Measurements from ENCODE around the gene CR1. TPM values are rescaled to one million over a fixed set of nuclear protein-coding genes. Genes with fewer than 3 reads are reported as not detected.
"Not testable (repeated sequence)": the region's sequence is repeated elsewhere in the genome, so short reads cannot be mapped to it uniquely, and the experiment has no call there.

Gene CR1
- polyA plus RNA-seq, 2 donors = 0.06 to 0.12 TPM

DNA sequence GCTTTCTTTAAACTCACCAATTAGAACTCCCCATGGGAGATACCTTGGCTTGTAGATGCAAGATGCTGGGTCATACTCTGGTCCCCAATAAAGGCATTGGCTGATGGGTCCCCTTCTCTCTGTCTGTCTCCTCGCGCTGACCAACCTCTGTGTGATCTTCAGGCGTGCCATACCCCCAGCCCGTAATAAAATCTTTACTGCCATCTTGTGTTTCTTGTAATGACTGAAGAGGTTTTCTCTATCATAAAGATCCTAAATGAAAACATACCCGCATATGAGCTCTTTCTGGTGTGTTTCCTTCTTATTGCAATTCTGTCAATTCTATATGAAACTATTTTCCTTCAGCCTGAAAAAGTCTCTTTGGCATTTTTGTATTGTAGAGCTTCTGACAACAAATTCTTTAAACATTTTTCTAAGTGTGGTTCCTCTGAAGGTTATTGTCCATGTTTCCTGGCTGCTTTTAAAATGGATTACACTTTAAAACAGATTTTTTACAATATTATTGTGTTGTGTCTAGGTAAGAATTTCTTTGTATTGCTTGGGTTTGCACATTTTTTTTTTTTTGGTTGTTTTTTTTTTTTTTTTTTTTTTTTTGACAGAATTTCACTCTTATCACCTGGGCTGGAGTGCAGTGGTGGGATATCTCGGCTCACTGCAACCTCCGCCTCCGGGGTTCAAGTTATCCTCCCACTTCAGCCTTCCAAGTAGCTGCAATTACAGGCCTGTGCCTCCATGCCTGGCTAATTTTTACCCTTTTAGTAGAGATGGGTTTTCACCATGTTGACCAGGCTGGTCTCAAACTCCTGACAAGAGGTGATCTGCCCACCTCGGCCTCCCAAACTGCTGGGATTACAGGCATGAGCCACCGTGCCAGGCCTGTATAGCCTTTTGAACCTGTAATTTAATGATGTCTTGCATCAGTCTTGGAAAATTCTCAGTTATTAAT lies 24.7 kb downstream of the CR1 start:
- H3K9me3 ChIP-seq (ENCODE audit: control insufficient read depth in 2 of 2, insufficient read depth in 1 of 2, low read depth in 1 of 2, low read length in 1 of 2); H3K4me1 ChIP-seq (ENCODE audit: control insufficient read depth in 2 of 2, insufficient read depth in 2 of 2, low read length in 1 of 2); H3K4me3 ChIP-seq (ENCODE audit: low read depth in 1 of 2, low read length in 2 of 2); H3K27ac ChIP-seq (ENCODE audit: low read depth in 2 of 2, low read length in 1 of 2); H3K36me3 ChIP-seq (ENCODE audit: control insufficient read depth in 2 of 2, insufficient read depth in 2 of 2, low read length in 1 of 2); H3K27me3 ChIP-seq (ENCODE audit: control insufficient read depth in 1 of 2, insufficient read depth in 2 of 2, low read length in 2 of 2): not testable (repeated sequence)
- WGBS, 2 donors = 87 to 89% methylated on average over 10 of the region's 10 CpGs

DNA sequence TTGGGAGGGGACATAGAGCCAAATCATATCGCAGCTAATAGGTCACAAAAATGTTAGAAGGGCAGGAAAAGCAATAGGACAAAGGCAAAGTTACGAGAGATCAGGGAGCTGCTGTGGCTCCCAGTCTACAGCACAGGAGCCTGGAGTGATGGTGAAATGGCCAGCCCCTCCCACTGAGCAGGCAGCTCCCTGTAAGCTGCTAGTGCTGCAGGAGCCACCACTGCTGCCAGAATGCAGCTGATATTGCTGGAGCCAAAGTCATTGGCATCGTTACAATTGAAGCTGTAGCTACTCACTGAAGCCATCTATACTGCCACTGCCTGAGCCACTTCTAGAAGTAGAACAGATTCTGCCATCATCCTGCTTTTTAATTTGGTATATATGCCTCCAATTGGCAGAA lies 29.3 kb downstream of the CR1 start:
- H3K27ac ChIP-seq (ENCODE audit: low read depth in 2 of 2, low read length in 1 of 2) = not testable (repeated sequence)

GRCh38 chr1:207528401-207528800 lies 32.4 kb downstream of the CR1 start:
- H3K27me3 ChIP-seq (ENCODE audit: control insufficient read depth in 1 of 2, insufficient read depth in 2 of 2, low read length in 2 of 2); H3K4me3 ChIP-seq (ENCODE audit: low read depth in 1 of 2, low read length in 2 of 2); H3K36me3 ChIP-seq (ENCODE audit: control insufficient read depth in 2 of 2, insufficient read depth in 2 of 2, low read length in 1 of 2); H3K4me1 ChIP-seq (ENCODE audit: control insufficient read depth in 2 of 2, insufficient read depth in 2 of 2, low read length in 1 of 2); H3K9me3 ChIP-seq (ENCODE audit: control insufficient read depth in 2 of 2, insufficient read depth in 1 of 2, low read depth in 1 of 2, low read length in 1 of 2); H3K27ac ChIP-seq (ENCODE audit: low read depth in 2 of 2, low read length in 1 of 2): not testable (repeated sequence)
- WGBS, 2 donors = no CpG with 5 or more reads among the region's 1 CpG

More for the DNA sequence above, 29.3 kb downstream of the CR1 start:
- WGBS, 2 donors = 65 to 69% methylated on average over 2 to 3 of the region's 3 CpGs
- H3K4me1 ChIP-seq (ENCODE audit: control insufficient read depth in 2 of 2, insufficient read depth in 2 of 2, low read length in 1 of 2); H3K9me3 ChIP-seq (ENCODE audit: control insufficient read depth in 2 of 2, insufficient read depth in 1 of 2, low read depth in 1 of 2, low read length in 1 of 2); H3K36me3 ChIP-seq (ENCODE audit: control insufficient read depth in 2 of 2, insufficient read depth in 2 of 2, low read length in 1 of 2); H3K27me3 ChIP-seq (ENCODE audit: control insufficient read depth in 1 of 2, insufficient read depth in 2 of 2, low read length in 2 of 2); H3K4me3 ChIP-seq (ENCODE audit: low read depth in 1 of 2, low read length in 2 of 2): not testable (repeated sequence)

- not testable (repeated sequence) for H3K27me3 ChIP-seq (ENCODE audit: control insufficient read depth in 1 of 2, insufficient read depth in 2 of 2, low read length in 2 of 2); H3K9me3 ChIP-seq (ENCODE audit: control insufficient read depth in 2 of 2, insufficient read depth in 1 of 2, low read depth in 1 of 2, low read length in 1 of 2); H3K4me1 ChIP-seq (ENCODE audit: control insufficient read depth in 2 of 2, insufficient read depth in 2 of 2, low read length in 1 of 2); H3K27ac ChIP-seq (ENCODE audit: low read depth in 2 of 2, low read length in 1 of 2); H3K36me3 ChIP-seq (ENCODE audit: control insufficient read depth in 2 of 2, insufficient read depth in 2 of 2, low read length in 1 of 2); H3K4me3 ChIP-seq (ENCODE audit: low read depth in 1 of 2, low read length in 2 of 2)
- no CpG with 5 or more reads among the region's 5 CpGs for WGBS, 2 donors
Observed at GRCh38 chr1:207536263-207536662, 40.3 kb downstream of the CR1 start.

GRCh38 chr1:207546677-207547357 lies 50.9 kb downstream of the CR1 start:
- not testable (repeated sequence) for H3K4me1 ChIP-seq (ENCODE audit: control insufficient read depth in 2 of 2, insufficient read depth in 2 of 2, low read length in 1 of 2); H3K9me3 ChIP-seq (ENCODE audit: control insufficient read depth in 2 of 2, insufficient read depth in 1 of 2, low read depth in 1 of 2, low read length in 1 of 2); H3K27me3 ChIP-seq (ENCODE audit: control insufficient read depth in 1 of 2, insufficient read depth in 2 of 2, low read length in 2 of 2); H3K36me3 ChIP-seq (ENCODE audit: control insufficient read depth in 2 of 2, insufficient read depth in 2 of 2, low read length in 1 of 2); H3K27ac ChIP-seq (ENCODE audit: low read depth in 2 of 2, low read length in 1 of 2); H3K4me3 ChIP-seq (ENCODE audit: low read depth in 1 of 2, low read length in 2 of 2)
- no CpG with 5 or more reads among the region's 5 CpGs for WGBS, 2 donors

- H3K36me3 ChIP-seq (ENCODE audit: control insufficient read depth in 2 of 2, insufficient read depth in 2 of 2, low read length in 1 of 2); H3K4me3 ChIP-seq (ENCODE audit: low read depth in 1 of 2, low read length in 2 of 2); H3K4me1 ChIP-seq (ENCODE audit: control insufficient read depth in 2 of 2, insufficient read depth in 2 of 2, low read length in 1 of 2); H3K27me3 ChIP-seq (ENCODE audit: control insufficient read depth in 1 of 2, insufficient read depth in 2 of 2, low read length in 2 of 2); H3K27ac ChIP-seq (ENCODE audit: low read depth in 2 of 2, low read length in 1 of 2); H3K9me3 ChIP-seq (ENCODE audit: control insufficient read depth in 2 of 2, insufficient read depth in 1 of 2, low read depth in 1 of 2, low read length in 1 of 2): not testable (repeated sequence)
- no CpG with 5 or more reads among the region's 5 CpGs for WGBS, 2 donors
Observed at GRCh38 chr1:207554823-207555222, 58.9 kb downstream of the CR1 start.

- Histone ChIP-seq H3K4me3 (ENCODE audit: low read depth in 1 of 2, low read length in 2 of 2) (no peak overlapping the region), H3K4me1 (ENCODE audit: control insufficient read depth in 2 of 2, insufficient read depth in 2 of 2, low read length in 1 of 2) (no peaks in the 10 kb centered on the region), H3K27me3 (ENCODE audit: control insufficient read depth in 1 of 2, insufficient read depth in 2 of 2, low read length in 2 of 2) (no peaks in the 10 kb centered on the region), H3K27ac (ENCODE audit: low read depth in 2 of 2, low read length in 1 of 2) (no peak overlapping the region), H3K36me3 (ENCODE audit: control insufficient read depth in 2 of 2, insufficient read depth in 2 of 2, low read length in 1 of 2) (no peaks in the 10 kb centered on the region), H3K9me3 (ENCODE audit: control insufficient read depth in 2 of 2, insufficient read depth in 1 of 2, low read depth in 1 of 2, low read length in 1 of 2) (no peaks in the 10 kb centered on the region)
- 66 to 68% methylated on average over 4 of the region's 4 CpGs for WGBS, 2 donors
Observed at GRCh38 chr1:207565546-207566468, 69.8 kb downstream of the CR1 start.

- not testable (repeated sequence) for H3K36me3 ChIP-seq (ENCODE audit: control insufficient read depth in 2 of 2, insufficient read depth in 2 of 2, low read length in 1 of 2); H3K4me1 ChIP-seq (ENCODE audit: control insufficient read depth in 2 of 2, insufficient read depth in 2 of 2, low read length in 1 of 2); H3K27ac ChIP-seq (ENCODE audit: low read depth in 2 of 2, low read length in 1 of 2); H3K27me3 ChIP-seq (ENCODE audit: control insufficient read depth in 1 of 2, insufficient read depth in 2 of 2, low read length in 2 of 2); H3K9me3 ChIP-seq (ENCODE audit: control insufficient read depth in 2 of 2, insufficient read depth in 1 of 2, low read depth in 1 of 2, low read length in 1 of 2); H3K4me3 ChIP-seq (ENCODE audit: low read depth in 1 of 2, low read length in 2 of 2)
- WGBS, 2 donors = no CpG with 5 or more reads among the region's 5 CpGs
Observed at GRCh38 chr1:207571926-207572325, 76.0 kb downstream of the CR1 start.

DNA sequence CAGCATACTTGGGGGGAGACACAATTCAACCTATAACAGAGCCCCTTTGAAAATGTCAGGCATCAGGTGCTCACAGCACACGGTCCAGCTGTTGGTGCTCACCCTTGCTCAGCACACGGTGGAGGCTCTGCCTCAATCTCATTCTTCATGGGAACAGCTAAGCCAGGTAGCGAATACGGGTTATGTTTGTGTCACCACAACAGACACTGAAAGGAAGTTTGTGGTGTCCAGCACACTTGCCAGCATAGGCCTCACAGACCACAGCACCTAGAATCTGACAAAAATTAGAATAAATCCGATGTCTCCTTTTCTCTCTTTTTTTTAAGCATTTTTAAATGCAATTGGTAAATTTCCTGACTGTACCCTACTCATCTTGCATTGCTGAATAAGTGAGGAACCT lies 77.1 kb downstream of the CR1 start:
- not testable (repeated sequence) for H3K36me3 ChIP-seq (ENCODE audit: control insufficient read depth in 2 of 2, insufficient read depth in 2 of 2, low read length in 1 of 2); H3K4me3 ChIP-seq (ENCODE audit: low read depth in 1 of 2, low read length in 2 of 2); H3K27ac ChIP-seq (ENCODE audit: low read depth in 2 of 2, low read length in 1 of 2); H3K27me3 ChIP-seq (ENCODE audit: control insufficient read depth in 1 of 2, insufficient read depth in 2 of 2, low read length in 2 of 2); H3K9me3 ChIP-seq (ENCODE audit: control insufficient read depth in 2 of 2, insufficient read depth in 1 of 2, low read depth in 1 of 2, low read length in 1 of 2); H3K4me1 ChIP-seq (ENCODE audit: control insufficient read depth in 2 of 2, insufficient read depth in 2 of 2, low read length in 1 of 2)
- WGBS, 2 donors = 57 to 76% methylated on average over 4 to 5 of the region's 5 CpGs

Measured in esophagus (tissue), 2 donors.